ENCODE measurements around the gene PROM1. TPM values are rescaled to one million over a fixed set of nuclear protein-coding genes. Genes with fewer than 3 reads are reported as not detected.

PROM1 gene
- total and polyA plus RNA-seq, 3 donors from 2014 or later = 24.5 to 32.9 (median 25.4) TPM

DNA sequence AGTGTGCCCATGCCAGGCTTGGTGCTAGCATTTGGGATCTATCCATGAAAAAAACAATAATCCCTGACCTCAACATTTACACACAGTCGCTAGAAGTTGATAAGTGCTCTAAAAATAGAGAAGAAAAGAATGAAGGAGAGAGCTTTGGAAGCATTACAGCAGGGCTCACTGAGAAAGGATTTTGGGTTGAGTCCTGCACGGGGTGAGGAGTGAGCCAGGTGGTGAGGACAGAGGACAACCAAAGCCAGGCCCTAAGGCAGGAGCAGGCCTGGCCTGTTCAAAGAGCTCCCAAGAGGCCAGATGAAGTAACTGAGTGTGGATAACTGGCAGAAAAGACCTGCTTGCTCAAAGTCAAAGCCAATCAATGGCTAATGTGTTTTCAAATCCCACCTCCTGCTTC lies 20.7 kb upstream of the PROM1 start:
- 42 to 51% methylated on average over 2 of the region's 2 CpGs for WGBS, 2 donors
- no peak for TF ChIP-seq POLR2A (IDR thresholded peaks at IDR 0.05)
- TF ChIP-seq, protein P1, sequence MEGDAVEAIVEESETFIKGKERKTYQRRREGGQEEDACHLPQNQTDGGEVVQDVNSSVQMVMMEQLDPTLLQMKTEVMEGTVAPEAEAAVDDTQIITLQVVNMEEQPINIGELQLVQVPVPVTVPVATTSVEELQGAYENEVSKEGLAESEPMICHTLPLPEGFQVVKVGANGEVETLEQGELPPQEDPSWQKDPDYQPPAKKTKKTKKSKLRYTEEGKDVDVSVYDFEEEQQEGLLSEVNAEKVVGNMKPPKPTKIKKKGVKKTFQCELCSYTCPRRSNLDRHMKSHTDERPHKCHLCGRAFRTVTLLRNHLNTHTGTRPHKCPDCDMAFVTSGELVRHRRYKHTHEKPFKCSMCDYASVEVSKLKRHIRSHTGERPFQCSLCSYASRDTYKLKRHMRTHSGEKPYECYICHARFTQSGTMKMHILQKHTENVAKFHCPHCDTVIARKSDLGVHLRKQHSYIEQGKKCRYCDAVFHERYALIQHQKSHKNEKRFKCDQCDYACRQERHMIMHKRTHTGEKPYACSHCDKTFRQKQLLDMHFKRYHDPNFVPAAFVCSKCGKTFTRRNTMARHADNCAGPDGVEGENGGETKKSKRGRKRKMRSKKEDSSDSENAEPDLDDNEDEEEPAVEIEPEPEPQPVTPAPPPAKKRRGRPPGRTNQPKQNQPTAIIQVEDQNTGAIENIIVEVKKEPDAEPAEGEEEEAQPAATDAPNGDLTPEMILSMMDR (IDR thresholded peaks at IDR 0.05) = no peak
- no peaks in the 10 kb centered on the region for H3K27me3 ChIP-seq
- intact Hi-C loops (cut with DNase I; ENCODE audit: low total_unique reads) = no loop called here
- no peaks in the 10 kb centered on the region for H3K36me3 ChIP-seq (ENCODE audit: low read depth, missing control alignments)
- H3K4me3 ChIP-seq = no peak overlapping the region
- H3K4me1 ChIP-seq = no peaks in the 10 kb centered on the region
- DNase-seq = no peak
- H3K9me3 ChIP-seq = no peaks in the 10 kb centered on the region
- H3K27ac ChIP-seq = no peak overlapping the region

DNA sequence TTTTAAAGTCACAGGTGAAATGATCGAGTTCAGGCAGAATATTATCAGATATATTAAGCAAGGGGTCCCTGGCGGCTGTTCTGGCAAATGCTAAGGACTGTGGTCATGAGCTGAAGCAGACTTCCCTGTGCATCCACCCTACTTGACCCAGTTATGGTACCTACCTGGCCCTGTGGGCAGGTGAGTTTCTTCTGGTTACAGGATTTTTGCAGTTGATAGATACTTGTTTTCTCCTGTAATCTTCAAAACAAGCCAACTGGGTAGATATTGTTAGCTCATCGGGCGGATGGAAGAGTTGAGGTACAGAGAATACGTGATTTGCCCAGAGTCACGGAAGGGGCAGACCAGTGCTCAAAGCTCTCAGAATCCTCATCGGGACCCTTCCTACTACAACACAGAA lies 18.5 kb upstream of the PROM1 start:
- no peaks in the 10 kb centered on the region for H3K4me1 ChIP-seq
- DNase-seq = no peak
- H3K9me3 ChIP-seq = no peaks in the 10 kb centered on the region
- no peak overlapping the region for H3K4me3 ChIP-seq
- TF ChIP-seq POLR2A (IDR thresholded peaks at IDR 0.05) = no peak
- TF ChIP-seq, protein P1 (IDR thresholded peaks at IDR 0.05) = no peak
- WGBS, 2 donors = 86 to 87% methylated on average over 7 of the region's 7 CpGs
- intact Hi-C loops (cut with DNase I; ENCODE audit: low total_unique reads) = no loop called here
- H3K27ac ChIP-seq = no peak overlapping the region
- no peaks in the 10 kb centered on the region for H3K27me3 ChIP-seq
- no peaks in the 10 kb centered on the region for H3K36me3 ChIP-seq (ENCODE audit: low read depth, missing control alignments)

DNA sequence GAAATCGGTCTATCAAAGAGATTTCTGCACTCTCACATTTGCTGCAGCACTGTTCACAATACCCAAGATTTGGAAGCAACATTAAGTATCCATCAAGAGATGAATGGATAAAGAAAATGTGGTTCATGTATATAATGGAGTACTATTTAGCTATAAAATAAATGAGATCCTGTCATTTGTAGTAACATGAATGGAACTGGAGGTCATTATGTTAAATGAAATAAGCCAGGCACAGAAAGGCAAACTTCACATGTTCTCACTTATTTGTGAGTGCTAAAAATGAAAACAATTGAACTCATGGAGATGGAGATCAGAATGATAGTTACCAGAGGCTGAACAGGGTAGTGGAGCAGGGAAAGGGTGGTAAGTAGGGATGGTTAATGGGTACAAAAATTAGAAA lies 17.0 kb upstream of the PROM1 start:
- Histone ChIP-seq H3K27me3 (no peaks in the 10 kb centered on the region), H3K4me3 (no peak overlapping the region), H3K36me3 (ENCODE audit: low read depth, missing control alignments) (no peaks in the 10 kb centered on the region), H3K27ac (no peak overlapping the region), H3K9me3 (no peaks in the 10 kb centered on the region), H3K4me1 (no peaks in the 10 kb centered on the region)
- DNase-seq = no peak
- intact Hi-C loops (cut with DNase I; ENCODE audit: low total_unique reads) = no loop called here
- WGBS, 2 donors = 90 to 91% methylated on average over 1 of the region's 1 CpG
- TF ChIP-seq, protein P1 (IDR thresholded peaks at IDR 0.05) = no peak
- no peak for TF ChIP-seq POLR2A (IDR thresholded peaks at IDR 0.05)

DNA sequence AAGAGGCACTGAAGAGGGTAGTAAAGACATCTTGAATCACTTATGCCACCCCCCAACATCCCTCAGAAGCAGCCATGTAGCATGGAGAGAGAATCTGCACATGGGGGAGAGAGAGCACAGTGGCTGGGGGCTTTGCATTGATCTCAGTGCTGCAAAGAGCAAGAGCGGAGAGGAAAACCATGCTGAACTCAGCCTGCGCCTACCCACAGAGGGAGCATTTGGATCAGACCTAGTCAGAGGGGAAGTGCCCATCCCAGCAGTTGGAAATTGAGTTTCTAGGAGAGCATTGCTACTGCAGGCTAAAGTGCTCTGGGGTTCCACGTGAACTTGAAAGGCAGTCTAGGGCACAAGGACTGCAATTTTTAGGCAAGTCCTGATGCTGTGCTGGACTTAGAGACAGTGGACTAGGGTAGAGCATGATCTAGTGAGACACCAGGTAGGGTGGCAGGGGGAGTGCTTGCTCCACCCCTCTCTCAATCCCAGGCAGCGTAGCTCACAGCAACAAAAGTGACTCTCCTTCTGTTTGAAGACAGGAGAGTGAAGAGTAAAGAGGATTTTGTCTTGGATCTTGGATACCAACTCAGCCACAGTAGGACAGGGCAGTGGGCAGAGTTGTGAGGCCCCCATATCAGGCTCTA lies 9.0 kb upstream of the PROM1 start:
- Histone ChIP-seq H3K36me3 (ENCODE audit: low read depth, missing control alignments) (no peaks in the 10 kb centered on the region), H3K27me3 (no peaks in the 10 kb centered on the region), H3K4me3 (no peak overlapping the region), H3K27ac (no peak overlapping the region), H3K4me1 (no peaks in the 10 kb centered on the region), H3K9me3 (no peaks in the 10 kb centered on the region)
- 88 to 98% methylated on average over 4 of the region's 4 CpGs for WGBS, 2 donors
- no peak for DNase-seq
- TF ChIP-seq POLR2A (IDR thresholded peaks at IDR 0.05) = no peak
- TF ChIP-seq, protein P1 (IDR thresholded peaks at IDR 0.05) = no peak
- intact Hi-C loops (cut with DNase I; ENCODE audit: low total_unique reads) = no loop called here

DNA sequence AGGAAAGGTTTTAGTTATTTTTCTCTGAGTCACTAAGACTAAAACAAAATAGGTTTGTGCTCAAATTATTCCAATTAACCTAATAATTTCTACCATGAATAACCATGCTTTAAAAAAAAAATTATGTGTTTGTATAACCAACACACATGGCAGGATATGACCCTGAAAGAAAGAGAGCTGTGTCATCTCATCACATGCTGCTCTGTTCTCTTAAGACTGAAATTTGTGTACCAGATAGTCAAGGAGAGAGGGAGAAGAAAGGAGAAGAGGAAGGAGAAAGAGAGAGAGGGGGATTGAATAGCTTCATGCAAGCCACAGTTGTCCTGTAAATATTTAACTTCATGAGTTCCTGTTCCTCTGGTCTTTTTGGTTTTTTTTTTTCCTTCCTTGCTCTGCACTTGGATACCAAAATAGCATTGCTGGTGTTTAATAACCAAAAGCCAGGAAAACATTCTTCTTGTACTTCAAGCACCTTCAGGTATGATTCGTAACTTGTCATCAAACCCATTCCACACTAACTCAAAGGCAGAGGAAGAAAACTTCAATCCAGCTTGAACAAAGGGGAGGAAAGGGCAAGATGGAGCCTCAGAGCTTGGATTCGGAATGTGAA lies 6.4 kb upstream of the PROM1 start:
- Histone ChIP-seq H3K9me3 (no peaks in the 10 kb centered on the region), H3K4me3 (no peak overlapping the region), H3K4me1 (no peaks in the 10 kb centered on the region), H3K27ac (no peak overlapping the region), H3K27me3 (no peaks in the 10 kb centered on the region), H3K36me3 (ENCODE audit: low read depth, missing control alignments) (no peaks in the 10 kb centered on the region)
- intact Hi-C loops (cut with DNase I; ENCODE audit: low total_unique reads) = no loop called here
- TF ChIP-seq, protein P1 (IDR thresholded peaks at IDR 0.05) = no peak
- TF ChIP-seq POLR2A (IDR thresholded peaks at IDR 0.05) = no peak
- no peak for DNase-seq
- WGBS, 2 donors = 91 to 94% methylated on average over 2 of the region's 2 CpGs
